ENCODE measurements around the gene LHPP.

Gene LHPP

GRCh38 chr10:124625831-124626238 lies 164.2 kb downstream of the LHPP start:
- no peak for DNase-seq (ENCODE audit: low spot score)

GRCh38 chr10:124626759-124627380 lies 165.2 kb downstream of the LHPP start:
- peak; percentile 26 for DNase-seq (ENCODE audit: low spot score)

GRCh38 chr10:124627866-124628675 lies 166.4 kb downstream of the LHPP start:
- peak; percentile 18 for DNase-seq (ENCODE audit: low spot score)

GRCh38 chr10:124628676-124629021 lies 167.0 kb downstream of the LHPP start:
- no peak for DNase-seq (ENCODE audit: low spot score)

- no peak for DNase-seq (ENCODE audit: low spot score)
Measured at GRCh38 chr10:124629415-124629814, 167.8 kb downstream of the LHPP start.

GRCh38 chr10:124629842-124630241 lies 168.2 kb downstream of the LHPP start:
- no peak for DNase-seq (ENCODE audit: low spot score)

GRCh38 chr10:124630551-124630950 lies 168.9 kb downstream of the LHPP start:
- no peak for DNase-seq (ENCODE audit: low spot score)

- DNase-seq (ENCODE audit: low spot score): peak; percentile 44
Measured at GRCh38 chr10:124632064-124632531, 170.5 kb downstream of the LHPP start.

- no peak for DNase-seq (ENCODE audit: low spot score)
Measured at GRCh38 chr10:124632566-124632965, 170.9 kb downstream of the LHPP start.

- no peak for DNase-seq (ENCODE audit: low spot score)
Measured at GRCh38 chr10:124636271-124636995, 174.8 kb downstream of the LHPP start.

- no peak for DNase-seq (ENCODE audit: low spot score)
Measured at GRCh38 chr10:124637091-124637700, 175.6 kb downstream of the LHPP start.

GRCh38 chr10:124637746-124638145 lies 176.1 kb downstream of the LHPP start:
- no peak for DNase-seq (ENCODE audit: low spot score)

GRCh38 chr10:124639206-124639605 lies 177.6 kb downstream of the LHPP start:
- DNase-seq (ENCODE audit: low spot score): no peak

- DNase-seq (ENCODE audit: low spot score): no peak
Measured at GRCh38 chr10:124639646-124640045, 178.0 kb downstream of the LHPP start.

GRCh38 chr10:124640056-124640455 lies 178.4 kb downstream of the LHPP start:
- no peak for DNase-seq (ENCODE audit: low spot score)

GRCh38 chr10:124640538-124641231 lies 179.1 kb downstream of the LHPP start:
- DNase-seq (ENCODE audit: low spot score): no peak

GRCh38 chr10:124641282-124642087 lies 179.9 kb downstream of the LHPP start:
- peak; percentile 82 for DNase-seq (ENCODE audit: low spot score)

- DNase-seq (ENCODE audit: low spot score): peak; percentile 72
Measured at GRCh38 chr10:124642088-124642710, 180.6 kb downstream of the LHPP start.

GRCh38 chr10:124643330-124644009 lies 181.8 kb downstream of the LHPP start:
- DNase-seq (ENCODE audit: low spot score): no peak

GRCh38 chr10:124644236-124644635 lies 182.6 kb downstream of the LHPP start:
- DNase-seq (ENCODE audit: low spot score): no peak
